NCI-H460 (cell line): ENCODE results near the gene SLC37A4. TPM values are rescaled to one million over a fixed set of nuclear protein-coding genes. Genes with fewer than 3 reads are reported as not detected.
"Not testable (repeated sequence)": the region's sequence is repeated elsewhere in the genome, so short reads cannot be mapped to it uniquely, and the experiment has no call there.

ENCODE experiments used
- DNase-seq: peaks from one replicate; pipeline ENCODE4 v3.0.0-alpha.2; 2016; ENCODE audit warnings: low read depth; ENCODE audit errors: extremely low read depth
- total RNA-seq: library from RNA; depleted of rRNA; stranded (reverse); fragments of >200 nt; shearing (Covaris generic); gene quantifications from 2 replicates; pipeline ENCODE4 v1.2.3, GENCODE V29; 2014

Gene SLC37A4
- total RNA-seq, 1 experiment from 2014 or later, result 14.0 TPM

DNA sequence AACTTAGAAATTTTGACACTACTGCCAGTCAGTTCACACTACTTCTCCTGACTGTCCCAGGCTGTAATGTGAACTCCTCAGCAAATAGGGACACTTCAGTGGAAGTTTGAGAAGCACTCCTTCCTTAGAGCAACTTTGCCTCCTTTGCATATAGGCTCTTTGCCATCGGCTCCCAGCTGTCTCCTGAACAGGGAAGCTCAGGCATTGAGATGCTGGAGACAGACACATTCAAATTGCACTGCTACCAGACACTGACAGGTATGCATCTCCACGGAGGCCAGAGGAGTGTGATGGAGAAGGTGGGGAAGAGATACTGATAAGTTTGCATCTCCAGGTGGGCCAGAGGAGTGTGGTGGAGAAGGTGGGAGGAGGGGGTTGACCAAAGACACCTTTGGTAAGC is 10.7 kb downstream of the SLC37A4 start:
- no peak for DNase-seq

DNA sequence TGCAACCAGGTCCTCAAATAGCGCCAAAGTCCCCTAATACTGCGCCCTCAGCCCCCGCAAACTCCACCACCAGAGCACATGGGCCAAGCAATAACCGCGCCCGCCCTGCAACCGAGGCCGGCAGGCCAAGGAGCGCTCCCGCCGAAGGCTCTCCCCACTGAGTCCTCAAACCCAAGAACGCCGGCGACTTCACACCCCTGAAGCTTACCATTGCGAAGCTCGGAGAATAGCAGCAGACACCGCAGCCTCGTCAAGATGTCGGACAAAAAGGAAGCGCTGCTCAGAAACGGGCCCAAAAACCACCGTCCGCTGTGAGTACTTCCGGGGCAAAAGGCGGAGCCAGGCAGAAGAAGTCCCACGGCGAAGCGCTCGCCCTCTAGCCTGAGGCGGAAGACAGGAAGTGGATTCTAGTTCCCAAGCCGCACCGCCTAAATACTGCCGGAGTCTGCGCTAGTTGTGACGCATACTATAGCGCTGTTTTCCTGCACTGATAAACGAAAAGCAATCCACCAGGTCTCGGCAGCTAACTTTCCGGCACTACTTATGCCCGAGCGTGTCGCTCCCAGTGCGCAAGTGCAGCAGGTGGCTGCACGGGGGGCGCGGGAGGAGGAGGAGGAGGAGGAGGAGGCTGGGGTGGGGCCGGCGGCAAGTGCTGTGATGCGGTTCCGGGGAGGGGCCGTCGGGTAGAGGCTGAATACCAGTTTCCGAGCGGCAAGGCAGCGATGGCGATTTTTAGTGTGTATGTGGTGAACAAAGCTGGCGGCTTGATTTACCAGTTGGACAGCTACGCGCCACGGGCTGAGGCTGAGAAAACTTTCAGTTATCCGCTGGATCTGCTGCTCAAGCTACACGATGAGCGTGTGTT is 12.4 kb downstream of the SLC37A4 start, which contains the start of the genes RPS25 and TRAPPC4:
Gene RPS25, minus strand, starts transcription at position 270 of the 865 bp plus-strand sequence. Its CDS starts 59 bp downstream, at position 211.
Gene TRAPPC4, plus strand, starts transcription at position 693 of the 865 bp plus-strand sequence. Its CDS starts 30 bp downstream, at position 723.
- DNase-seq, result peak; percentile 92

DNA sequence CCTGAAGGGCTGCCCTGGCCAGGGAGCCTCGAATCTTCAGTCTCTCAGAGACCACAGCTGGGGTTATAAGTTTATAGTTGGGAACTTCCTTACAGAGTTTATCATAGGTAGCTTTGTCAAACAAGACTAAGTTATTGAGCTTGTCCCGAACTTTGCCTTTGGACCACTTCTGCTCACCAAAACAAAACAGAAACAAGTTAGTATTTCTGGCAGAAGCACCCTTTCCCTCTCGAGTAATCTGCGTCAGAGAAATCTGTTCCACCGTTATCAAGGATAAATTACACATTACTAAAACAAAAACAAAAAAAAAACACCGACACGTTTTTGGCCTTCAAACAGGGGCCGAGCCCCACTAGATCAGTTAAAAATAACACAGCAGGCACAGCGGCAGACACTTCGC is 13.3 kb downstream of the SLC37A4 start:
- not testable (repeated sequence) for DNase-seq

DNA sequence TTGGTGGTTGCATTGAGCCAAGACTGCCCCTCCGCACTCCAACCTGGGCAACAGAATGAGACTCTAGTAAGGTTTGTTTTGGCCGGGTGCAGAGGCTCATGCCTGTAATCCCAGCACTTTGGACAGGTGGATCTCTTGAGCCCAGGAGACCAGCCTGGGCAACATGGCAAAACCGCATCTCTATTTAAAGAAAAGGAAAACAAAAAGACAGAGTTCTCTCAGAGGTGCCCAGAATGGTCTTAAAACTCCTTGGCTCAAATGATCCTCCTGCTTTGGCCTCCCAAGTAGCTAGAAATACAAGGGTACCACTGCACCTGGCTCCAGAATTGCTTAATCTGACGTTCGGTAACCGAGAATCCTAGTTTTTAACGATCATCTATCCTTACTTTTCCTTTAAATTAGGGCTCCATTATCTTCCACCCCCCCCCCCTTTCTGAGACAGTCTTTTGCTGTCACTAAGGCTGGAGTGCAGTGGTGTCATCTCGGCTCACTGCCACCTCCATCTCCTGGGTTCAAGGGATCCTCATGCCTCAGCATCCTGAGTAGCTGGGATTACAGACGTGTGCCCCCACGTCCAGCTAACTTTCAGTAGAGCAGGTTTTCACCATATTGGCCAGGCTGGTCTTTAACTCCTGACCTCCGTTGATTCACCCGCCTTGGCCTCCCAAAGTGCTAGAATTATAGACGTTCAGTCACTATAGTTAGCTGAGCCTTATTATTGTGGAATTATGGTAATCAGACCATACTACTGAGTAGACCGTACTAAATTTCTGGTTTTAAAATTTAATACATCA is 14.3 kb downstream of the SLC37A4 start:
- no peak for DNase-seq

DNA sequence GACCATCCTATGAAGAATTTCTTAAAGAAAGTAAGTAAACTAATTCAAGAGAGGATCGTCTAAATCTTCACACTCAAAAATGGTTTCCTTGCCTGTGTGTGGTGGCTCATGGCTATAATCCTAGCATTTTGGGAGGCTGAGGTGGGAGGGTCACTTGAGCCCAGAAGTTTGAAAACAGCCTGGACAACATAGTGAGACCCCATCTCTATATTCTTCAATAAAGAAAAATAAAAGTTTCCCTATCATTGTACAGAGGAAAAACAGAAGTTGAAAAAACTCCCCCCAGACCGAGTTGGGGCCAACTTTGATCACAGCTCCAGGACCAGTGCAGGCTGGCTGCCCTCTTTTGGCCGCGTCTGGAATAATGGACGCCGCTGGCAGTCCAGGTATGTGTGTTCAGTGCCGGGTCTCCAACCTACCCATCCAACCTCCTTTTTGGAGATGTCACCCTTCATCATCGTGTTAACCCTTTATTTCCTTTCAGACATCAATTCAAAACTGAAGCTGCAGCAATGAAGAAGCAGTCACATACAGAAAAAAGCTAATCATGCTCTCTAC is 15.5 kb downstream of the SLC37A4 start:
- DNase-seq, result no peak

DNA sequence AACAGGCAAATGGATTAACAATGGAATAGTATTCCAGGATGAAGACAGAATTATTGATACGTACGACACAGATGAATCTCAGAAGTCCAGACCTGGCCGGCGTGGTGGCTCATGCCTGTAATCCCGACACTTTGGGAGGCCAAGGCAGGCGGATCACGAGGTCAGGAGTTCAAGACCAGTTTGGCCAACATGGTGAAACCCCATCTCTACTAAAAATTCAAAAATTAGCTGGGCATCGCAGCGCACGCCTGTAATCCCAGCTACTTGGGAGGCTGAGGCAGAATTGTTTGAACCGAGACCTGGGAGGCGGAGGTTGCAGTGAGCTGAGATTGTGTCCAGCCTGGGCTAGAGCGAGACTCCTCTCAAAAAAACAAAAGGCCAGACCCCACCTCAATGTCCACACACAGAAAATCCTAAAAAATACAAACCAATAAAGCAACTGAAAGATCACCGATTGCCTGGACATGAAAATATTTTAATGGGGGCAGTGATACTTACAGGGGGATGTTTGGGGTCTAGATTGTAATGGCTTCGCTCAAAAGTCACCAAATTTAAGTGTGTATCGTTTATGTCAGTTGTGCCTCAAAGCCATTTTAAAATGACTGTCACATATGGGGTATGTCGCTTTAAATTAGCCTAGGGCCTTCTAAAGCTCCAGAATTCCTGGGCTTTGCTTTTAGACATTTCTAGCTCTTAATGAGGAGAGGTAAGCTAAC is 16.3 kb downstream of the SLC37A4 start:
- no peak for DNase-seq

DNA sequence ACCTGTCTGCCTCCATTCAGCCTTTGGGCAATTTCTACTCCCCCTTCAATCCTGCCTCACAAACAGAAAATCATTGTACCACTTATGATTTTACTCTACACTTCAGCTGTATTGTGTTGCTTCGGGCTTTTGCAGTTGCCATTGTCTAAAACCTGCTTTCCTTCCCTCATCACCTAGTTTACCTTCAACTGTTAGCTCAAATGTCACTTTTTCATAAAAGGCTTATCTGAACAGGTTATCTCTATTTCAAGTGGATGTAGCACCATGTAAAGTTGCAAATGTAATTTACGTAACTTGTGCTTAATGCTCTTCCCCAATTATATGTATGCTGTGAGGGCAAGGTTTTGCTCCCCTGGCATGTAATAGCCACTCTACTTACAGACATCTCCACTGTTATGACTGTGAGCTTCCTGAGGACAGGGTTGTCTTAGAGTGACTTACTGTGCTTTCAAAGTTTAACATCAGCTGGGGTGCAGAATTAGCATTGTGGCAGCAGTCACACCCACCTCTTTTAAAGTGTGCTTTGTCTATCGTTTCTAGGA is 18.0 kb downstream of the SLC37A4 start:
- DNase-seq, result no peak

DNA sequence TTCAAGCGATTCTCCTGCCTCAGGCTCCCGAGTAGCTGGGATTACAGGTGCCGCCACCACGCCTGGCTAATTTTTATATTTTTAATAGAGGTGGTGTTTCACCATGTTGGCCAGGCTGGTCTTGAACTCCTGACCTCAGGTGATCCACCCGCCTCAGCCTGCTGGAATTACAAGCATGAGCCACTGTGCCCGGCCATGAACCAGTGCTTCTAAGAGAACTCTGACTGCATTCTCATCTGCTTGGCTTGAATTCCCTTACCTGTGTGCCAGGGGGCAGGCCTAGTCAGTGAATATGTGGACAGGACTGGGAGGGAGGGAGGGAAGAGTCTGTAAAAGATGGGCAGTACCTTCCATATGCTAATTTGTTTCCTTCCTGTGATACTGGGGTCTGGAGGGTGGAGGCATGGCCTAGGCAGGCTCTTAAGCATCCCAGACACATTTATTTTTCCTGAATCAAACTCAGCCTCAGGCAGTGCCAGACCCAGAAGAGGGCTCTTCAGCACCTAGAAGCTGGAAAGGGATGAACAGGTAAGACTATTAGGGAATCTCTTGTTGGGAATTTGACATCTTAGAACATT is 19.1 kb downstream of the SLC37A4 start:
- DNase-seq, result no peak

DNA sequence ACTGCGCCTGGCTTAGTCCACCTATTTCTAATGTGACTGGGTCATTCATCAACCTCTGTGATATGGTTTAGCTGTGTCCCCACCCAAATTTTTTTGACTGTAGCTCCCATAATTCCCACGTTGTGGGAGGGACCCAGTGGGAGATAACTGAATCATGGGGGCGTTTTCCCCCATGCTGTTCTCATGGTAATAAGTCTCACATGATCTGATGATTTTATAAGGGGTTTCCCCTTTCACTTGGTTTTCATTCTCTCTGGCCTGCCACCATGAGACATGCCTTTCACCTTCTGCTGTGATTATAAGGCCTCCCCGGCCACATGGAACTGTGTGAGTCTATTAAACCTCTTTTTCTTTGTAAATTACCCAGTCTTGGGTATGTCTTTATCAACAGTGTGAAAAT is 24.0 kb downstream of the SLC37A4 start:
- DNase-seq, result no peak

DNA sequence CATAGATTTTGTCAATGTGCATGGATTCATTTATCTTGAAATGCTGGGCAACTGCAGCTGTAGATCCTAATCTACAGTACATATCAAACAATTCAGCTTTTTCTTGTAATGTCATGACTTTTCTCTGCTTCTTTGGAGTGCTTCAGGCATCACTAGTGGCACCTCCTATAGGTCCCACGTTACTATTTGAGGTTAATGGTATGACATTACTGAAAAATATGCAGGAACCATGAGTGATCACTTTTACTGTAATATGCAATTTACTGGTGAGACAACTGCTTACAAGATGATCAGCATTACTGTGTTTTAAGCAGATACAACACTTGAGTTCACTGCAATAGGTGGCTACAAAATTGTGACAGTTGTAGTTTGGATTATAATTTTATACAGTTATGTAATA is 29.8 kb downstream of the SLC37A4 start:
- DNase-seq, result no peak

DNA sequence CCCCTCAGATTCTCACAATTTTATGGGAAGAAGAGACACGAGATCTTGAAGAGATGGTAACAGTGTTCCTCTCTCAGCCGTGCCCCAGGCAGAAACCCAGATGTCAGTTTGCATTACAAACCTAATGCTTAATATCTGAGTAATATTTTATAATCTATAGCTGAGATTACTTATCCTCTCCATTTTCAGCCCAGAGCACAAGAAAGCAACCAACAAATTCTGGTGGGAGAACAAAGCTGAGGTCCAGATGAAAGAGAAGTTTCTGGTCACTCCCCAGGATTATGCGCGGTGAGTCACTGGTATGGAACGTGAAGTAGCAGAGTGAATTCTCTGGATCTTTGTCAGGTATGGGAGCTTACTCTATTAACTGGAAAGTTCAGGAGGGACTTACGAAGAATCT is 31.9 kb downstream of the SLC37A4 start:
- peak; percentile 38 for DNase-seq

DNA sequence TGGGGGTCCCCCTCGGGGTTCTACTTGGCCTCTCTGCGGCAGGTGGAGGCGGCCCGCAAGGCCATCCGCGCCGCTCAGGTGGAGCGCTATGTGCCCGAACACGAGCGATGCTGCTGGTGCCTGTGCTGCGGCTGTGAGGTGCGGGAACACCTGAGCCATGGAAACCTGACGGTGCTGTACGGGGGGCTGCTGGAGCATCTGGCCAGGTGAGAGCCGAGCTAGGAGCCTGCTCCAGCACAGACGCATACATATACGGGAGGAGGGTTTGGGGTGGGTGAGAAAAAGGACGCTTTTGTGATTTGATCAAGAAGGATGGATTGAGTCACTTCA is 32.3 kb downstream of the SLC37A4 start:
- no peak for DNase-seq

DNA sequence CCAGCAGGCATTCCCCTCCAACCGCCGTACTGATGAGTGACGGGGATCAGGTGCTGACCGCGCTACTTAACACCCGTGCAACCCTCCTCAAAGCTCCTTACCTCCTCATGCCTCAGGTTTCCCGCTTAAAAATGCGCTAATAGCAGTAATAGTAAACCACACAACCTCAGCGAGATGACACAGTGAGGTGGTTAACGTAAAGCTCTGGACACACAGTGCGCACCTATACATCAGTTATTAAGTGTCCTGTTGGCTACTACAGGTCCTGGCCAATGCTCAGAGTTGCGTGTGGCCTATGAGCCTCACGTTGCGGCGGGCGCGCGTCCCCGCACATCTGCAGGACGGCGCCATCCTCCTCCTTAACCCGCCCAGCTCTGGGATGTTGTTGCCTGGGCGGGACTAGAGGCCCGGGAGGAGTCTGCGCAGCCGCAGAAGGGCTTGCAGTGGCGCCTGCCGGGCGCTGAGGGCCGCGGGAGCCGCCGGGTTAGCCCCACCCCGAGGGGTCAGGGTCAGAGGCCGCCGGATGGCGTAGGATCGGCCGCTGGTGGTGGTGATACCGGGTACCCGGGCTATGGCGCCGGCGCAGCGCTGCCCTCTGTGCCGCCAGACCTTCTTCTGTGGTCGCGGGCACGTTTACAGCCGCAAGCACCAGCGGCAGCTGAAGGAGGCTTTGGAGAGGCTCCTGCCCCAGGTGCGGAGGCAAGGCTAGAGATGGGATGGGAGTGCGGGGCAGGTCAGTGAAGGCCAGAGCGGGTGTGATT is 32.9 kb downstream of the SLC37A4 start, which contains the start of gene CENATAC:
Gene CENATAC, plus strand, starts transcription at position 512 of the 761 bp plus-strand sequence. Its CDS starts 60 bp downstream, at position 572.
- DNase-seq, result peak; percentile 84

DNA sequence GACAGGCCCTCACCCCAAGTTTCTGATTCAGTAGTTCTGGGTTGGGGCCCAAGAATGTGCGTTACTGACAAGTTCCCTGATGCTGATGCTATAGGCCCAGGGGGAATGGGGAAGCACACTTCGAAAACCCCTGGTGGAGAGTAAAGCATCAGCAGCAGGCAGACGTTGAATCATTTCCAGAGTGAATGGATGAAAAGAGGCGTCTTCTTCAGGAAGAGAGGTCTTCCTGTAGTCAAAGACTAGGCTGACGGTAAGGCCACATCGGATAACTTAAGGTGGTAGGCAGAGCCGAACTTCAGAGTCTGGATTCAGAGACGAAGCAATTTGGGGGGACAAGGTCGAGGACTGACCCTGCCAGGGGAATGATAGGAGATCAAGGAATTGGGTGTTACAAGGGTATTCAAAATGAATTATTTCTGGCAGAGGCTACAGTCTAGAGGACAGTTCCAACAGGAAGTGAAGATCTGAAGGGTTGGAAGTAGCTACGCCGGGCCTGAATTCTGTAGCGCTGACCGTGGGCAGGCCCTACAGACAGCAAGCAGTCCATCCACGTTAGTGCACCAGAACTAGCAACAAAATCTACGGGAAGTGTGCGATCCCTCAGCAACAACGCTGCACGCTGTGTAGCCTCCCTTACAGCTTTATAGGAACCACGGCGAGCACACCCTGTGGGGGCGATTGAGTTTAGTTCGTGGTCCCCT is 33.6 kb downstream of the SLC37A4 start:
- DNase-seq, result no peak

DNA sequence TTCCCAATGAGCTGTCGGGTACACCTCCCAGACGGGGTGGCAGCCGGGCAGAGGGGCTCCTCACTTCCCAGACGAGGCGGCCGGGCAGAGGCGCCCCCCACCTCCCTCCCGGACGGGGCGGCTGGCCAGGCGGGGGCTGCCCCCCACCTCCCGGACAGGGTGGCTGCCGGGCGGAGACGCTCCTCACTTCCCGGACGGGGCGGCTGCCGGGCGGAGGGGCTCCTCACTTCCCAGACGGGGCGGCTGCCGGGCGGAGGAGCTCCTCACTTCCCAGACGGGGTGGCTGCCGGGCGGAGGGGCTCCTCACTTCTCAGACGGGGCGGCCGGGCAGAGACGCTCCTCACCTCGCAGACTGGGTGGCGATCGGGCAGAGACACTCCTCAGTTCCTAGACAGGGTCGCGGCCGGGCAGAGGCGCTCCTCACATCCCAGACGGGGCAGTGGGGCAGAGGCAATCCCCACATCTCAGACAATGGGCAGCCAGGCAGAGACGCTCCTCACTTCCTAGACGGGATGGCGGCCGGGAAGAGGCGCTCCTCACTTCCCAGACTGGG is 39.1 kb downstream of the SLC37A4 start:
- DNase-seq, result not testable (repeated sequence)

DNA sequence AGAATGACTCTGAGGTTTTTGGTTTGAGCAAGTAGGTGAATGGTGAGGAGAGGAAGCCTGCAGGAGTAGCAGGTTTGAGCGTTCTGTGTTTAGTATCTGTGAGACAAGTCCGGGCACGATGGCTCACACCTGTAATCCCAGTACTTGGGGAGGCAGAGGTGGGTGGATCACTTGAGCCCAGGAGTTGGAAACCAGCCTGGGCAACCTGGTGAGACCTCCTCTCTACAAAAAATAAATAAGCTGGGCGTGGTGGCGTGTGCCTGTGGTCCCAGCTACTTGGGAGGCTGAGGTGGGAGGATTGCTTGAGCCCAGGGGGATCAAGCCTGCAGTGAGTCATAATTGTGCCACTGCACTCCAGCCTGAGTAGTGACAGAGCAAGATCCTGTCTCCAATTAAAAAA is 42.4 kb downstream of the SLC37A4 start:
- no peak for DNase-seq

DNA sequence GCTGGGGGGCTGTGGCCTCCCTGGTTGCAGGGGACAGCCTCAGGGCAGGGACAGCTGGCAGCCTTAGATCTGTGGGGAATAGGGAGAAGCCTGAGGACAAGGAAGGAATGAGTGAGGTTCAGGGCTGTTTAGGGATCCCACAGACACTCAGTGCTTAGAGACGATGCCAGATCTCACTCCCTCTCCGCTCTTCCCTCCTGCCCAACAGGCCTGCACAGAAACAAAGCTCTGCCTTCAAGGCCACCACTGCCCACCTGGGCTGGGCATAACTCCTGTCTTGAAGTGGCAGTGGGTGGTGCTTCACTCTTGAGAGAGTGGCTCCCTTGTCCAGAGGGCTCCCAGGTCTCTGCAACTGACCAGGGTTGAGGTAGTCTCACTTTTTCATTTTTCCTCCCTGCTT is 45.9 kb downstream of the SLC37A4 start:
- DNase-seq, result no peak

DNA sequence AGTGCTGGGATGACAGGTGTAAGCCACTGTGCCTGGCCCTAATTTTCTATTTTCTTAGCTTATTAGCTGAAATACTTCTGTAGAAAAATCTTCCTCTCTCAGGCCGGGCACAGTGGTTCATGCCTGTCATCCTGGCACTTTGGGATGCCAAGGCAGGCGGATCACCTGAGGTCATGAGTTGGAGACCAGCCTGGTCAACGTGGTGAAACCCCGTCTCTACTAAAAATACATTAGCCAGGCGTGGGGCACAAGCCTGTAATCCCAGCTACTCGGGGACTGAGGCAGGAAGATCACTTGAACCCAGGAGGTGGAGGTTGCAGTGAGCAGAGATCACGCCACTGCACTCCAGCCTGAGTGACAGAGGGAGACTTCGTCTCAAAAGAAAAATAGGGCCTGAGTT is 46.3 kb downstream of the SLC37A4 start:
- not testable (repeated sequence) for DNase-seq
